Endodermal cell (in vitro differentiated cells): Measurements from ENCODE around the gene NR5A1. TPM values are rescaled to one million over a fixed set of nuclear protein-coding genes. Genes with fewer than 3 reads are reported as not detected.

Source experiments
- DNase-seq: peaks from one replicate; pipeline ENCODE4 v3.0.0-alpha.2; 2017
- H3K27ac ChIP-seq: 2 replicates; pipeline ENCODE4 v1.5.1; 2013; ENCODE audit warnings: mild to moderate bottlenecking, low read depth, low read length, moderate library complexity
- H3K27me3 ChIP-seq: 2 replicates; pipeline ENCODE4 v1.6.1; 2013; ENCODE audit warnings: mild to moderate bottlenecking, low read length, moderate library complexity; ENCODE audit not compliant: insufficient read depth, control insufficient read depth, poor library complexity, severe bottlenecking
- H3K36me3 ChIP-seq: 2 replicates; pipeline ENCODE4 v1.7.0; 2013; ENCODE audit warnings: mild to moderate bottlenecking, low read length, moderate library complexity; ENCODE audit not compliant: control insufficient read depth, insufficient read depth
- H3K4me1 ChIP-seq: one replicate; pipeline ENCODE4 v1.7.0; 2013; ENCODE audit warnings: low read length; ENCODE audit not compliant: control insufficient read depth, insufficient read depth
- H3K4me3 ChIP-seq: 2 replicates; pipeline ENCODE4 v1.5.1; 2013; ENCODE audit warnings: mild to moderate bottlenecking, low read length, moderate library complexity
- H3K9ac ChIP-seq: 2 replicates; pipeline ENCODE4 v1.6.1; 2013; ENCODE audit warnings: mild to moderate bottlenecking, low read length, moderate library complexity; ENCODE audit not compliant: poor library complexity, severe bottlenecking; ENCODE audit errors: extremely low read depth
- H3K9me3 ChIP-seq: 2 replicates; pipeline ENCODE4 v1.6.1; 2013; ENCODE audit warnings: mild to moderate bottlenecking, low read length, moderate library complexity; ENCODE audit not compliant: control insufficient read depth
- H3K27ac Mint-ChIP-seq: 2 replicates; pipeline ENCODE4 v1.8.0; 2020; ENCODE audit warnings: mixed read lengths
- H3K27me3 Mint-ChIP-seq: 2 replicates; pipeline ENCODE4 v1.8.0; 2021; ENCODE audit warnings: mild to moderate bottlenecking, mixed read lengths; ENCODE audit not compliant: insufficient read depth
- H3K36me3 Mint-ChIP-seq: 2 replicates; pipeline ENCODE4 v1.8.0; 2020; ENCODE audit warnings: low read depth, mixed read lengths
- H3K4me1 Mint-ChIP-seq: 2 replicates; pipeline ENCODE4 v1.8.0; 2020; ENCODE audit warnings: mixed read lengths
- H3K4me3 Mint-ChIP-seq: 2 replicates; pipeline ENCODE4 v1.8.0; 2020; ENCODE audit warnings: mild to moderate bottlenecking, moderate library complexity, mixed read lengths
- H3K9me3 Mint-ChIP-seq: 2 replicates; pipeline ENCODE4 v1.8.0; 2020; ENCODE audit warnings: mild to moderate bottlenecking, mixed read lengths
- WGBS, 2 experiments: methylation state at CpG; one replicate each; pipeline versions ENCODE4 v1.1.5 to v1.1.7; 2013; ENCODE audit warnings: missing lambda C conversion rate in 2 of 2, mixed read lengths in 1 of 2; ENCODE audit not compliant: insufficient coverage in 1 of 2, insufficient read length in 1 of 2; 5-methylcytosine and 5-hydroxymethylcytosine counted together
- total RNA-seq, 2 donors: library from RNA; stranded (reverse); fragmentation: NEBNext Ultra II Directional in 1 of 2; extraction: Animal tissue kit (Norgen Biotek cat#: 25700) in 1 of 2; gene quantifications; 2 replicates in 1 of 2; 3 replicates in 1 of 2; pipeline ENCODE4 v1.2.1, GENCODE V29; 2021
- TF ChIP-seq, protein P1 (sequence below): fragments of 200-600 bp; sonication (generic); conservative IDR thresholded peaks from 2 replicates; pipeline ENCODE4 v1.5.0; 2021; ENCODE audit warnings: antibody characterized with exemption, mild to moderate bottlenecking

Gene NR5A1
- total RNA-seq, 2 donors from 2014 or later = 0.37 TPM; not detected in 1

DNA sequence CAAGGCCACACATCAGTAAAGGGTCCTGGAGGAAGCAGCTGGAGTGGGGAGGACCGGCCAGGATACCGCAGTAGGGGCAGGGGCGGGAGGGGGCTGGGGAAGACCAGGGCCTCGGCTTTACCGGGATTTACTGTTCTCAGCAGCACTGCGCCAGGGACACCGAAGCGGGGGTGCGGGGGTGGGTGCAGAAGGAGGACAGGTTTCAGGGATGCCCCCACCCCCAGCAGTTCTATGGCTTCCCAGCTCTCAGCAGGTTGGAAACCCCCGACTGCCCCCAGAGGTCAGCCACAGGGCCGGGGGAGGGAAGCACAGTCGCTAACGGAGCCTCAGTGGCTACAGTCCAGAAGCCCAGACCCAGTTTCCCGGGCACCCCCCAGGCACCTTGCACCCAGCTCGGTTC, 21.3 kb downstream of the NR5A1 start:
- DNase-seq = no peak
- no peaks in the 10 kb centered on the region for H3K9me3 Mint-ChIP-seq
- Histone ChIP-seq H3K4me3 (no peak overlapping the region), H3K9ac (no peak overlapping the region), H3K4me1 (no peaks in the 10 kb centered on the region), H3K27me3 (peaks cover 10% of the 10 kb centered on the region), H3K9me3 (no peaks in the 10 kb centered on the region), H3K27ac (no peak overlapping the region), H3K36me3 (no peaks in the 10 kb centered on the region)
- no peak overlapping the region for H3K4me3 Mint-ChIP-seq
- H3K27me3 Mint-ChIP-seq = peaks cover 65% of the 10 kb centered on the region
- H3K27ac Mint-ChIP-seq = no peak overlapping the region
- H3K4me1 Mint-ChIP-seq = peaks cover 4% of the 10 kb centered on the region
- no peaks in the 10 kb centered on the region for H3K36me3 Mint-ChIP-seq
- TF ChIP-seq, protein P1, sequence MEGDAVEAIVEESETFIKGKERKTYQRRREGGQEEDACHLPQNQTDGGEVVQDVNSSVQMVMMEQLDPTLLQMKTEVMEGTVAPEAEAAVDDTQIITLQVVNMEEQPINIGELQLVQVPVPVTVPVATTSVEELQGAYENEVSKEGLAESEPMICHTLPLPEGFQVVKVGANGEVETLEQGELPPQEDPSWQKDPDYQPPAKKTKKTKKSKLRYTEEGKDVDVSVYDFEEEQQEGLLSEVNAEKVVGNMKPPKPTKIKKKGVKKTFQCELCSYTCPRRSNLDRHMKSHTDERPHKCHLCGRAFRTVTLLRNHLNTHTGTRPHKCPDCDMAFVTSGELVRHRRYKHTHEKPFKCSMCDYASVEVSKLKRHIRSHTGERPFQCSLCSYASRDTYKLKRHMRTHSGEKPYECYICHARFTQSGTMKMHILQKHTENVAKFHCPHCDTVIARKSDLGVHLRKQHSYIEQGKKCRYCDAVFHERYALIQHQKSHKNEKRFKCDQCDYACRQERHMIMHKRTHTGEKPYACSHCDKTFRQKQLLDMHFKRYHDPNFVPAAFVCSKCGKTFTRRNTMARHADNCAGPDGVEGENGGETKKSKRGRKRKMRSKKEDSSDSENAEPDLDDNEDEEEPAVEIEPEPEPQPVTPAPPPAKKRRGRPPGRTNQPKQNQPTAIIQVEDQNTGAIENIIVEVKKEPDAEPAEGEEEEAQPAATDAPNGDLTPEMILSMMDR = no peak
- 83% methylated on average over 15 of the region's 15 CpGs; no CpG with 5 or more reads in 1 of the 2 experiments for WGBS, 2 experiments

DNA sequence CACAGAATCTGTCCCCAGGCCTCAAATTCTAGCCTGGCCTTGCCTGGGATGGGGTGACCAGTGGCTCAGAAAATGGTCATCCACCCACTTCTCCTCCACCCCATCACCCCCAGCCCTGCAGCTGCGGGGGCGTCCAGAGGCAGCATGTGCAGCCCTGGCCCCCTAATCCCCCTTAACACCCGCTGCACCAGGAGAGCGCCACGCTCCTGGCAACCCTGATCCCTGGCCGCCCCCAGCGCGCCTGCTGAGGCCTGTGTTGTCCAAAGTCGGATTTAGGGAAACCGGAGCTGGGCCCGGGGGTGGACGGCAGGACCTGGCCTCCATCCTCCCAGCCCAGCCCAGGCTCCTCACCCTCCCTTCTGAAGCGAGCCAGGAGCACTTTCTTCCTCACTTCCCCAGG, 22.0 kb downstream of the NR5A1 start:
- DNase-seq = no peak
- TF ChIP-seq, protein P1 = no peak
- H3K36me3 Mint-ChIP-seq = no peaks in the 10 kb centered on the region
- H3K4me1 Mint-ChIP-seq = peaks cover 4% of the 10 kb centered on the region
- Histone ChIP-seq H3K4me3 (no peak overlapping the region), H3K4me1 (no peaks in the 10 kb centered on the region), H3K9me3 (no peaks in the 10 kb centered on the region), H3K36me3 (no peaks in the 10 kb centered on the region), H3K27ac (no peak overlapping the region), H3K9ac (no peak overlapping the region), H3K27me3 (peaks cover 12% of the 10 kb centered on the region)
- H3K27me3 Mint-ChIP-seq = peaks cover 69% of the 10 kb centered on the region
- H3K9me3 Mint-ChIP-seq = no peaks in the 10 kb centered on the region
- H3K4me3 Mint-ChIP-seq = no peak overlapping the region
- no peak overlapping the region for H3K27ac Mint-ChIP-seq
- WGBS, 2 experiments = 77 to 87% methylated on average over 4 to 13 of the region's 13 CpGs

DNA sequence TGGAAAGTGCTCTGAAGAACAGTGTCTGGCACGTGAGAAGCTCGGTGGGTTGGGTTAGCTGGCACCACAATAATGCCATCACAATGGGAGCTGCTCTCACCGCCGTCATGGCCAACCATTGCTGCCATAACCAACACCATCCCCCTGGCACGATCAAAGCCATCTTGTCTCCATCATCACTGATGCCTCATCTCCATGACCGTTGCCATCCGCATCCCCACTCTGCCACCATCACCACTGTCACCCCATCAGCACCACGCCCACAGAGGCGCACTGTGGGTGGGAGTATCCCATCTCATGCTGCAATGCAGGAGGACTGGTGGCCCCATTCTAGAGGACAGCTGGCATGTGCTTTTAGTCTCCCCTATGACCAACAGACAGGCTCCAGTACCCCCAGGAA, 23.7 kb downstream of the NR5A1 start:
- Histone ChIP-seq H3K27me3 (peaks cover 29% of the 10 kb centered on the region), H3K4me1 (no peaks in the 10 kb centered on the region), H3K36me3 (no peaks in the 10 kb centered on the region), H3K27ac (no peak overlapping the region), H3K4me3 (no peak overlapping the region), H3K9ac (no peak overlapping the region), H3K9me3 (no peaks in the 10 kb centered on the region)
- WGBS, 2 experiments = 95 to 96% methylated on average over 8 to 9 of the region's 9 CpGs
- H3K9me3 Mint-ChIP-seq = no peaks in the 10 kb centered on the region
- no peaks in the 10 kb centered on the region for H3K36me3 Mint-ChIP-seq
- TF ChIP-seq, protein P1 = no peak
- no peak overlapping the region for H3K27ac Mint-ChIP-seq
- H3K4me3 Mint-ChIP-seq = no peak overlapping the region
- H3K27me3 Mint-ChIP-seq = peaks cover 74% of the 10 kb centered on the region
- peaks cover 4% of the 10 kb centered on the region for H3K4me1 Mint-ChIP-seq
- DNase-seq = no peak
